HL-60 (cell line): ENCODE results near the gene MDM4.

Experiments used
- DNase-seq, 2 experiments: peaks; one replicate each; pipeline ENCODE4 v3.0.0-alpha.2; 2010 to 2020; ENCODE audit warnings: low read depth in 1 of 2, low spot score in 1 of 2
- H3K27ac ChIP-seq: fragments of 250-450 bp; sonication (Bioruptor Pico); replicated peaks from 2 replicates; pipeline ENCODE4 v1.5.1; 2020; ENCODE audit warnings: mild to moderate bottlenecking, moderate library complexity
- H3K27me3 ChIP-seq: fragments of 250-450 bp; sonication (Bioruptor Pico); 2 replicates; pipeline ENCODE4 v1.5.1; 2021; ENCODE audit warnings: mild to moderate bottlenecking, moderate library complexity; ENCODE audit not compliant: insufficient read depth, poor library complexity, severe bottlenecking
- H3K4me3 ChIP-seq: replicated peaks from 2 replicates; pipeline ENCODE4 v1.5.1; 2011; ENCODE audit warnings: mild to moderate bottlenecking, control low read depth, low read length; ENCODE audit not compliant: insufficient read depth
- GABPA ChIP-seq: IDR thresholded peaks from 2 replicates; pipeline ENCODE4 v1.6.1; 2012; ENCODE audit warnings: low read depth
- POLR2AphosphoS5 ChIP-seq: IDR thresholded peaks from 2 replicates; pipeline ENCODE4 v1.6.1; 2012; ENCODE audit warnings: low read depth
- REST ChIP-seq: IDR thresholded peaks from 2 replicates; pipeline ENCODE4 v1.6.1; 2012; ENCODE audit warnings: low read depth; ENCODE audit not compliant: insufficient replicate concordance
- SPI1 ChIP-seq: IDR thresholded peaks from 2 replicates; pipeline ENCODE4 v1.6.1; 2012; ENCODE audit warnings: low read depth, mild to moderate bottlenecking, borderline replicate concordance
- TF ChIP-seq, protein P1 (sequence below): IDR thresholded peaks from one replicate; pipeline ENCODE4 v1.5.1; 2011; ENCODE audit warnings: low read length, control low read depth, inconsistent platforms; ENCODE audit not compliant: insufficient read depth

The MDM4 gene

DNA sequence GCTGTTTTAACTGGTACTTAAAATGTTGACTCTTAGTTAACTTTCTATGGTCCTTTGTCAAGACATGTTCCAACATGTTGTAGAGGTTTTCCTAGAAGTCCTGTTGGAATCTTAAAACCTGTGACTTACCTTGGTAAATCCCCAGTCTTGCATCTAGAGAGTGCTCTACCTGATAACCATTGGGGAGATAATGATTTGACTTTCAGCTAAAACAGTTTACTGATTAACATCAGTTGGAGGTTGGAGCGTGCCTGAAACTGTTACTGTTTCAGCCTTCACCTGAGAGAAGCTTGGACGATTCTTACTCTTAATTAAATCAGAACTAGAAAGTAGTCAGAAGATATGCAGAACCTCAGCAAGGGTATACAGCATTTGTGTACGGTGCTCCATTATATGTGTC, 8.8 kb downstream of the MDM4 start:
- DNase-seq, result no peak
- no peaks in the 10 kb centered on the region for H3K27me3 ChIP-seq
- no peak overlapping the region for H3K27ac ChIP-seq
- TF ChIP-seq GABPA, result no peak
- TF ChIP-seq SPI1, result no peak
- TF ChIP-seq REST, result no peak
- TF ChIP-seq POLR2AphosphoS5, result no peak
- TF ChIP-seq, protein P1, sequence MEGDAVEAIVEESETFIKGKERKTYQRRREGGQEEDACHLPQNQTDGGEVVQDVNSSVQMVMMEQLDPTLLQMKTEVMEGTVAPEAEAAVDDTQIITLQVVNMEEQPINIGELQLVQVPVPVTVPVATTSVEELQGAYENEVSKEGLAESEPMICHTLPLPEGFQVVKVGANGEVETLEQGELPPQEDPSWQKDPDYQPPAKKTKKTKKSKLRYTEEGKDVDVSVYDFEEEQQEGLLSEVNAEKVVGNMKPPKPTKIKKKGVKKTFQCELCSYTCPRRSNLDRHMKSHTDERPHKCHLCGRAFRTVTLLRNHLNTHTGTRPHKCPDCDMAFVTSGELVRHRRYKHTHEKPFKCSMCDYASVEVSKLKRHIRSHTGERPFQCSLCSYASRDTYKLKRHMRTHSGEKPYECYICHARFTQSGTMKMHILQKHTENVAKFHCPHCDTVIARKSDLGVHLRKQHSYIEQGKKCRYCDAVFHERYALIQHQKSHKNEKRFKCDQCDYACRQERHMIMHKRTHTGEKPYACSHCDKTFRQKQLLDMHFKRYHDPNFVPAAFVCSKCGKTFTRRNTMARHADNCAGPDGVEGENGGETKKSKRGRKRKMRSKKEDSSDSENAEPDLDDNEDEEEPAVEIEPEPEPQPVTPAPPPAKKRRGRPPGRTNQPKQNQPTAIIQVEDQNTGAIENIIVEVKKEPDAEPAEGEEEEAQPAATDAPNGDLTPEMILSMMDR, result no peak
- no peak overlapping the region for H3K4me3 ChIP-seq

GRCh38 chr1:204528241-204528640, 12.0 kb downstream of the MDM4 start:
- H3K27ac ChIP-seq, result no peak overlapping the region
- no peak for DNase-seq
- TF ChIP-seq SPI1 (no peak), REST (no peak), GABPA (no peak), POLR2AphosphoS5 (no peak)
- TF ChIP-seq, protein P1, result no peak

GRCh38 chr1:204528677-204529076, 12.5 kb downstream of the MDM4 start:
- Histone ChIP-seq H3K27ac (no peak overlapping the region), H3K4me3 (no peak overlapping the region), H3K27me3 (no peaks in the 10 kb centered on the region)
- no peak for DNase-seq
- TF ChIP-seq POLR2AphosphoS5, result no peak
- TF ChIP-seq GABPA, result no peak
- TF ChIP-seq, protein P1, result no peak
- TF ChIP-seq REST, result no peak
- no peak for TF ChIP-seq SPI1

More at GRCh38 chr1:204528241-204528640, 12.0 kb downstream of the MDM4 start:
- no peaks in the 10 kb centered on the region for H3K27me3 ChIP-seq
- no peak overlapping the region for H3K4me3 ChIP-seq
